ENCODE data around the gene SLIT1. TPM values are rescaled to one million over a fixed set of nuclear protein-coding genes. Genes with fewer than 3 reads are reported as not detected.

The SLIT1 gene
- total RNA-seq, 4 donors from 2014 or later, result 0.35 to 0.49 TPM; not detected in 2

DNA sequence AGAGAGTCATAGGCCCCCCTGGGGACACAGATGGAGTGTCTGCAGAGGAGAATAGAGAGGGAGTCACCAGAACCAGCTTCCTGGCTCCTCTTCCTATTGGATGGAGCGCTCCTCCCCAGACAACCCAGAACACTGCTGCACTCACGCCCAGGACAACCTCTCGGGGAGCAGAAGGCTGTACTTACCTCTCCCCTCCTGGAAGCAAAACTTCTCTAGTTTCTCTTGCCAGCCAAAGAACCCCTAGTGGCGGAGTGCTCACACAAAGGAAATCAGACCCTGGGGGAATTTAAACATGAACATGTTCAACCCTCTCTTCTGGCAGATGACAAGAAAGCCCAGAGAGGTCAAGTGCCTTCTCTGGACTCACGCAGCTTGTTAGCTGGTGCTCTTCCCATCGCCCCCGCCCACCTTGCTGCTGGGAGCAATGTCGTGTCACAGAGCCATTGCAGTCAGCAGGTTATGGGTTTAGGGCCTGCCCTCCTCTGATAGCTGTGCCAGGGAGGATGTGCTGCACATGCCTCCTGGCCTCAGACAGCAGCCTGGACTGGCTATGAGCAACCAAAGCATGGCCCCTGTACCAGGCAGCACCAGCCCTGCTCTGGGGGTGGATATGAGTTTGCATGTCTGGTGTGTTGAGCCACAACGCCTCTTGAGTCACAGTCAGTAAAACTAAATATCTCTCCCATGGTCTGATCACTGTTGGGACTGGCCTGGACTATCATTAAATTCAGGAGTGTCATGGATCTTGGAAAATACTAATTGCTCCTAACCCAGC, 84.4 kb downstream of the SLIT1 start:
- no peak for DNase-seq
- Histone ChIP-seq H3K27me3 (no peaks in the 10 kb centered on the region), H3K4me1 (peaks cover 0 to 7% of the 10 kb centered on the region in 2 donors), H3K4me3 (no peak overlapping the region), H3K36me3 (no peaks in the 10 kb centered on the region), H3K27ac (no peak overlapping the region), H3K9me3 (no peaks in the 10 kb centered on the region)
- TF ChIP-seq POLR2A (IDR thresholded peaks at IDR 0.05), result no peak
- TF ChIP-seq, protein P1, sequence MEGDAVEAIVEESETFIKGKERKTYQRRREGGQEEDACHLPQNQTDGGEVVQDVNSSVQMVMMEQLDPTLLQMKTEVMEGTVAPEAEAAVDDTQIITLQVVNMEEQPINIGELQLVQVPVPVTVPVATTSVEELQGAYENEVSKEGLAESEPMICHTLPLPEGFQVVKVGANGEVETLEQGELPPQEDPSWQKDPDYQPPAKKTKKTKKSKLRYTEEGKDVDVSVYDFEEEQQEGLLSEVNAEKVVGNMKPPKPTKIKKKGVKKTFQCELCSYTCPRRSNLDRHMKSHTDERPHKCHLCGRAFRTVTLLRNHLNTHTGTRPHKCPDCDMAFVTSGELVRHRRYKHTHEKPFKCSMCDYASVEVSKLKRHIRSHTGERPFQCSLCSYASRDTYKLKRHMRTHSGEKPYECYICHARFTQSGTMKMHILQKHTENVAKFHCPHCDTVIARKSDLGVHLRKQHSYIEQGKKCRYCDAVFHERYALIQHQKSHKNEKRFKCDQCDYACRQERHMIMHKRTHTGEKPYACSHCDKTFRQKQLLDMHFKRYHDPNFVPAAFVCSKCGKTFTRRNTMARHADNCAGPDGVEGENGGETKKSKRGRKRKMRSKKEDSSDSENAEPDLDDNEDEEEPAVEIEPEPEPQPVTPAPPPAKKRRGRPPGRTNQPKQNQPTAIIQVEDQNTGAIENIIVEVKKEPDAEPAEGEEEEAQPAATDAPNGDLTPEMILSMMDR (IDR thresholded peaks at IDR 0.05), result no peak
- intact Hi-C loops (cut with DNase I; ENCODE audit: low total_unique reads), result no loop called here

DNA sequence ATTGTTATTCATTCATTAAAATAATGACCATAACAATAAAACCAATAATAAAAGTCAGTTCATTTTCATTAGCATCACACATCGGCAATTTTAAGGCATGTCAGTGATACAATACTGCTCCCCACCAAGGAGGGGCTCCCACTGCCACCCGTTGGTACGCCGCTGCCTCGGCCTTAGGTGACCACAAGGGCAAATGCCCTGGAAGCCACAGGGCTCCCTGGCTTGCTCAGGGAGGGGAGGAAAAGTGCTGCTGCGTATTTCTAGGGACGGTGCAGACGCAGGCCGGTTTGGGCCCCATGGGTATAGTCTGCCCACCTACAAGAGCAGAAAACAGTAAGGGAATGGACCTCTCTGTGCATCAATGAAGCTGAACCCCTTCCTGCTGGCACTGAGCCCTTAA, 85.1 kb downstream of the SLIT1 start:
- Histone ChIP-seq H3K27ac (no peak overlapping the region), H3K36me3 (no peaks in the 10 kb centered on the region), H3K4me3 (no peak overlapping the region), H3K9me3 (no peaks in the 10 kb centered on the region), H3K27me3 (no peaks in the 10 kb centered on the region), H3K4me1 (peaks cover 0 to 13% of the 10 kb centered on the region in 2 donors)
- TF ChIP-seq, protein P1 (IDR thresholded peaks at IDR 0.05), result no peak
- TF ChIP-seq POLR2A (IDR thresholded peaks at IDR 0.05), result no peak
- intact Hi-C loops (cut with DNase I; ENCODE audit: low total_unique reads), result no loop called here
- no peak for DNase-seq

DNA sequence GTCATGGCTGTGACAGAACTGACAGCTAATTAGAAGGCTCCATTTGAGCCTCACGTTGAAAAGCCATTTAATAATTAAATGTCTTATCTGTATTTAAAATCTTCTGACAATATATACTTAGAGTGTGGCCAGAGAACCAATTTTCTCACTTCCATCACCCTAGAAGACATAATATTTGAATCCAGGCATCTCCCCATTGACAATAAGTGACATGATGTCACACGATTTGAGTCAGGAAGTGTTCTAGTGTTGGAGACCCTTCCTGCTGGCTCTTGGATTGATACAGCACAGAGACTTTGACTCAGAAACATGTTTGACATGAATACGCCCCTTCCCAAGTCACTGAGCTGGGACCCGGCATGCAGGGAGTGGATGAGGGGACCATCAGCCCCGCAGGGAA, 85.9 kb downstream of the SLIT1 start:
- no peaks in the 10 kb centered on the region for H3K9me3 ChIP-seq
- no peak for DNase-seq
- peaks cover 0 to 15% of the 10 kb centered on the region in 2 donors for H3K4me1 ChIP-seq
- TF ChIP-seq, protein P1 (IDR thresholded peaks at IDR 0.05), result no peak
- no peak for TF ChIP-seq POLR2A (IDR thresholded peaks at IDR 0.05)
- no peak overlapping the region for H3K27ac ChIP-seq
- H3K36me3 ChIP-seq, result no peaks in the 10 kb centered on the region
- H3K27me3 ChIP-seq, result no peaks in the 10 kb centered on the region
- no peak overlapping the region for H3K4me3 ChIP-seq
- intact Hi-C loops (cut with DNase I; ENCODE audit: low total_unique reads), result no loop called here

DNA sequence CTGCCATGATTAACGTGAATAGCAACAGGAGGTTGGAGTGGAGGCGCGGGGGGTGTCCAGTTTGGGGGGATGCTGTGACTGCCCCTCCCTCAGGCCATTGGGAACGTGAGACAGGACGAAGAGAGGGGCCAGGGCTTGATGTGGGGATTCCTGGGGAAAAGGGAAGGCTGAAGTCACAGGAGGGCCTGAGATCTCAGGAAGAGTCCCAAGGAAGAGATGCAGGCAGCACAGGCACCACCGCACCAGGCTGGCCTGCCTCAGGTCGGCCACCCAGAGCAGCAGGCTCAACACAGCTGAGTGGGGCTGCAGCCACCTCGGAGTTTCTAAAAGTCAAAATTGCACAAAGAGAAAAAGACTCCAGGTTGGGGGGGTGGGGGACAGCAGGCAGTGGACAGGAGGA, 86.7 kb downstream of the SLIT1 start:
- Histone ChIP-seq H3K27ac (no peak overlapping the region), H3K36me3 (no peaks in the 10 kb centered on the region), H3K4me3 (no peak overlapping the region), H3K27me3 (no peaks in the 10 kb centered on the region), H3K4me1 (peaks cover 0 to 15% of the 10 kb centered on the region in 2 donors), H3K9me3 (no peaks in the 10 kb centered on the region)
- DNase-seq, result no peak
- intact Hi-C loops (cut with DNase I; ENCODE audit: low total_unique reads), result no loop called here
- TF ChIP-seq POLR2A (IDR thresholded peaks at IDR 0.05), result no peak
- TF ChIP-seq, protein P1 (IDR thresholded peaks at IDR 0.05), result no peak

DNA sequence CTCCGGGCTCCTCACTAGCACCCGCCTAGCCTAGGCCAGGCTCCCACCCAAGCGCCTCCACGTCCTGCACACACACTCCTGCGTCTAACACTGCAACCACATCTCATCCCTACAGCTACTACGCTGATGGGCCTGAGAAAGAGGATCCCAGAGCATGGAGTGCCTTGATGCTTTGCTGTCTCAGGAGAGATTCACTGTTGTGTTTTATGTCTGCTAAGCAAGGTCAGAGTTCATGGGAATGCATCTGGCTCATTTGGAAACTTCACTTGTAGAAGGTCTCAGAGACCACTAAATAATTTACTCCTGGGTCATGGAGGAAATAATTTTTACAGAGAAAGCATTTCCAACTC, 88.7 kb downstream of the SLIT1 start:
- no peak for DNase-seq
- H3K27me3 ChIP-seq, result no peaks in the 10 kb centered on the region
- no peak overlapping the region for H3K4me3 ChIP-seq
- H3K27ac ChIP-seq, result no peak overlapping the region
- peaks cover 0 to 15% of the 10 kb centered on the region in 2 donors for H3K4me1 ChIP-seq
- no peaks in the 10 kb centered on the region for H3K36me3 ChIP-seq
- no peak for TF ChIP-seq POLR2A (IDR thresholded peaks at IDR 0.05)
- TF ChIP-seq, protein P1 (IDR thresholded peaks at IDR 0.05), result no peak
- no peaks in the 10 kb centered on the region for H3K9me3 ChIP-seq
- intact Hi-C loops (cut with DNase I; ENCODE audit: low total_unique reads), result no loop called here

Measured in uterus (tissue), 4 donors.